Osteoblast (primary cell): Measurements from ENCODE around the gene CDPF1. TPM values are rescaled to one million over a fixed set of nuclear protein-coding genes. Genes with fewer than 3 reads are reported as not detected.

Experiments
- DNase-seq: peaks from one replicate; pipeline ENCODE4 v3.0.0; 2011; ENCODE audit warnings: low spot score, mixed read lengths; ENCODE audit not compliant: insufficient read length; ENCODE audit errors: missing footprints
- H2AFZ ChIP-seq: 2 replicates; pipeline ENCODE4 v1.6.0; 2011; ENCODE audit warnings: mild to moderate bottlenecking, low read length
- H3K27ac ChIP-seq: 2 replicates; pipeline ENCODE4 v1.5.1; 2011; ENCODE audit warnings: mild to moderate bottlenecking, low read depth, low read length, moderate library complexity
- H3K27me3 ChIP-seq: 2 replicates; pipeline ENCODE4 v1.6.0; 2012; ENCODE audit warnings: mild to moderate bottlenecking, control low read depth, inconsistent platforms, low read length, moderate library complexity; ENCODE audit not compliant: insufficient read depth
- H3K36me3 ChIP-seq: 2 replicates; pipeline ENCODE4 v1.5.1; 2011; ENCODE audit warnings: mild to moderate bottlenecking, low read length, control low read depth, moderate library complexity; ENCODE audit not compliant: insufficient read depth
- H3K4me1 ChIP-seq: 2 replicates; pipeline ENCODE4 v1.5.1; 2011; ENCODE audit warnings: mild to moderate bottlenecking, low read length, control low read depth, moderate library complexity; ENCODE audit not compliant: insufficient read depth
- H3K4me2 ChIP-seq: 2 replicates; pipeline ENCODE4 v1.6.0; 2011; ENCODE audit warnings: mild to moderate bottlenecking, low read length; ENCODE audit not compliant: insufficient read depth
- H3K4me3 ChIP-seq: fragments of 200-600 bp; sonication (generic); 3 replicates; pipeline ENCODE4 v1.5.1; 2012; ENCODE audit warnings: mild to moderate bottlenecking, low read length, inconsistent platforms; ENCODE audit not compliant: insufficient read depth
- H3K79me2 ChIP-seq: 2 replicates; pipeline ENCODE4 v1.6.0; 2012; ENCODE audit warnings: mild to moderate bottlenecking, low read length, control low read depth, inconsistent platforms; ENCODE audit not compliant: insufficient read depth
- H3K9me3 ChIP-seq: 2 replicates; pipeline ENCODE4 v1.5.1; 2011; ENCODE audit warnings: low read depth, low read length, control low read depth
- H4K20me1 ChIP-seq: 2 replicates; pipeline ENCODE4 v1.6.0; 2012; ENCODE audit warnings: mild to moderate bottlenecking, low read length, control low read depth; ENCODE audit not compliant: insufficient read depth
- CTCF ChIP-seq: IDR thresholded peaks from 2 replicates; pipeline ENCODE4 v1.5.1; 2011; ENCODE audit warnings: mild to moderate bottlenecking, low read depth, low read length, moderate library complexity; ENCODE audit errors: extremely low read depth
- total RNA-seq: library from RNA; depleted of rRNA; stranded (reverse); fragments of >200 nt; gene quantifications from 2 replicates; pipeline ENCODE4 v1.2.3, GENCODE V29; 2012

Gene CDPF1
- total RNA-seq, 1 donor, result 12.7 TPM

- Histone ChIP-seq H3K27me3 (no peaks in the 10 kb centered on the region), H2AFZ (no peak overlapping the region), H3K4me2 (no peak overlapping the region), H3K4me1 (no peaks in the 10 kb centered on the region), H3K27ac (no peak overlapping the region), H3K36me3 (peaks cover 21% of the 10 kb centered on the region), H3K79me2 (no peaks in the 10 kb centered on the region), H4K20me1 (no peaks in the 10 kb centered on the region), H3K9me3 (peaks cover 3% of the 10 kb centered on the region), H3K4me3 (no peak overlapping the region)
- no peak for DNase-seq
- TF ChIP-seq CTCF, result no peak
Measured at GRCh38 chr22:46212195-46212594, 37.9 kb downstream of the CDPF1 start.

GRCh38 chr22:46209262-46209661 is 40.8 kb downstream of the CDPF1 start:
- no peaks in the 10 kb centered on the region for H3K79me2 ChIP-seq
- no peak overlapping the region for H3K4me2 ChIP-seq
- H3K9me3 ChIP-seq, result peaks cover 3% of the 10 kb centered on the region
- H4K20me1 ChIP-seq, result no peaks in the 10 kb centered on the region
- H2AFZ ChIP-seq, result no peak overlapping the region
- H3K36me3 ChIP-seq, result peaks cover 10% of the 10 kb centered on the region
- H3K4me3 ChIP-seq, result no peak overlapping the region
- no peaks in the 10 kb centered on the region for H3K4me1 ChIP-seq
- no peak for TF ChIP-seq CTCF
- DNase-seq, result no peak
- no peak overlapping the region for H3K27ac ChIP-seq
- no peaks in the 10 kb centered on the region for H3K27me3 ChIP-seq

- no peak overlapping the region for H2AFZ ChIP-seq
- H3K27me3 ChIP-seq, result no peaks in the 10 kb centered on the region
- TF ChIP-seq CTCF, result no peak
- no peaks in the 10 kb centered on the region for H3K4me1 ChIP-seq
- H3K27ac ChIP-seq, result no peak overlapping the region
- H4K20me1 ChIP-seq, result peaks cover 6% of the 10 kb centered on the region
- no peaks in the 10 kb centered on the region for H3K9me3 ChIP-seq
- H3K4me3 ChIP-seq, result no peak overlapping the region
- no peak overlapping the region for H3K4me2 ChIP-seq
- no peak for DNase-seq
- peaks cover 16% of the 10 kb centered on the region for H3K36me3 ChIP-seq
- no peaks in the 10 kb centered on the region for H3K79me2 ChIP-seq
Measured at GRCh38 chr22:46203601-46203980, 46.5 kb downstream of the CDPF1 start.

DNA sequence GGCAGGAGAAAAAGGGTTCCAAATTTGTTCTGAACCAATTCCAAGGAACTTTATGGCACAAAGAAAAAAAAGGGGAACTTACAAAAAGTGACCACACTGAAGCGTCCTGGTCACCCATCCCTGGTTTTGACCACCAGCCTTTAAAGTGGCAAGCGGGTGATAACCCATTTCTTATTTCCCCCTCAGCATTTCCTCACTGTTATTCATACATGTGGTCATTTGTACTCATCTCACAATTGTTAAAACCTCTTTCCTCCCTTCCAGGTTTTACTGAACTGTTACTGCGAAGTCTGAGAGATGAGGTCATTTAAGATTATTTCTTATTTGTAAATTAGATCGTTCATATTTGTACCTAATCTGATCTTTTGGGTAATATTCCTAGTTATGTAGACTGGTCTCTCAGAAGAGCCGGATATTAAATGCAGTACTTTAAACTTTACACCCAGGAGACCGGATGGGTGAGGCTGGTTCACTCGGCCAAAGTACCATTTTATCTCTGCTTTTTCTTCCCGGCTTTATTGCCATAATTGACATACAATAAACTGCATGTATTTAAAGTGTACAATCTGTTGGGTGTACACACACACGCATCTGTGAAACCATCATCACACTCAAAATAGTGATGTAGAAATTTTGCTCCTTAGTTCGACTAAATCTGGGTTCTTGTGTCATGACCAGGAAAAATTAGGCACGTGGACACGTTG is 47.0 kb downstream of the CDPF1 start:
- H3K36me3 ChIP-seq, result peaks cover 16% of the 10 kb centered on the region
- no peaks in the 10 kb centered on the region for H3K4me1 ChIP-seq
- H3K27ac ChIP-seq, result no peak overlapping the region
- no peaks in the 10 kb centered on the region for H3K9me3 ChIP-seq
- TF ChIP-seq CTCF, result no peak
- no peak overlapping the region for H2AFZ ChIP-seq
- H3K4me2 ChIP-seq, result no peak overlapping the region
- DNase-seq, result no peak
- H3K27me3 ChIP-seq, result no peaks in the 10 kb centered on the region
- no peak overlapping the region for H3K4me3 ChIP-seq
- no peaks in the 10 kb centered on the region for H3K79me2 ChIP-seq
- peaks cover 6% of the 10 kb centered on the region for H4K20me1 ChIP-seq
